Uterus (tissue), 4 donors: ENCODE results near the gene DOK6. TPM values are rescaled to one million over a fixed set of nuclear protein-coding genes. Genes with fewer than 3 reads are reported as not detected.

Experiments
- DNase-seq, 2 donors: peaks; one replicate each; pipeline ENCODE4 v3.0.0-alpha.2; 2019 to 2020
- H3K27ac ChIP-seq, 2 donors: fragments of 200-600 bp; sonication (generic); 1 replicate in 1 of 2; 2 replicates in 1 of 2; pipeline ENCODE4 v1.5.1; 2016 to 2018
- H3K27me3 ChIP-seq, 2 donors: fragments of 200-600 bp; sonication (generic); one replicate each; pipeline ENCODE4 v1.5.1; 2018 to 2019; ENCODE audit warnings: control low read depth in 1 of 2
- H3K36me3 ChIP-seq, 2 donors: fragments of 200-600 bp; sonication (generic); one replicate each; pipeline ENCODE4 v1.5.1; 2019; ENCODE audit warnings: control low read depth in 1 of 2
- H3K4me1 ChIP-seq, 2 donors: fragments of 200-600 bp; sonication (generic); one replicate each; pipeline ENCODE4 v1.5.1; 2018 to 2019; ENCODE audit warnings: control low read depth in 1 of 2
- H3K4me3 ChIP-seq, 2 donors: fragments of 200-600 bp; sonication (generic); 1 replicate in 1 of 2; 2 replicates in 1 of 2; pipeline ENCODE4 v1.5.1; 2018 to 2019; ENCODE audit warnings: mild to moderate bottlenecking in 1 of 2
- H3K9me3 ChIP-seq, 2 donors: fragments of 200-600 bp; sonication (generic); one replicate each; pipeline ENCODE4 v1.5.1; 2019; ENCODE audit warnings: control low read depth in 1 of 2
- CTCF ChIP-seq, 4 experiments: fragments of 200-600 bp in 2 of 4; fragments of 450-650 bp in 2 of 4; sonication (generic) in 2 of 4; IDR thresholded peaks; one replicate each; pipeline ENCODE4 v1.5.1; 2016 to 2019; ENCODE audit warnings: antibody characterized with exemption in 4 of 4, mild to moderate bottlenecking in 2 of 4, moderate library complexity in 1 of 4
- POLR2A ChIP-seq, 2 donors: fragments of 450-650 bp; IDR thresholded peaks; one replicate each; pipeline ENCODE4 v1.6.1; 2016; ENCODE audit warnings: antibody characterized with exemption in 2 of 2, mild to moderate bottlenecking in 1 of 2, moderate library complexity in 1 of 2
- intact Hi-C: fragments of 100-400 bp; cut with DNase I; formaldehyde crosslinking; loops from one replicate; pipeline ENCODE4 v1.15.1; 2023; ENCODE audit warnings: low total_unique reads
- total RNA-seq, 4 donors: library from RNA; depleted of rRNA in 3 of 4; stranded (reverse); fragments of >200 nt in 3 of 4; gene quantifications; one replicate each; pipeline versions ENCODE4 v1.1.0 to v1.2.4, GENCODE V29; 2014 to 2023
- donor health status: DM: yes; HTN: yes; CAD: no.

The DOK6 gene
- total RNA-seq, 4 donors from 2014 or later = 0.26 to 9.5 (median 1.4) TPM

- Histone ChIP-seq H3K27me3 (no peaks in the 10 kb centered on the region), H3K36me3 (no peaks in the 10 kb centered on the region), H3K27ac (no peak overlapping the region), H3K4me1 (no peaks in the 10 kb centered on the region), H3K9me3 (no peaks in the 10 kb centered on the region), H3K4me3 (no peak overlapping the region)
- intact Hi-C loops = no loop called here
- no peak for DNase-seq
- no peak for TF ChIP-seq POLR2A (IDR thresholded peaks at IDR 0.05)
- no peak for TF ChIP-seq CTCF (IDR thresholded peaks at IDR 0.05)
Measured at GRCh38 chr18:69487488-69488394, 87.1 kb downstream of the DOK6 start.

- Histone ChIP-seq H3K27me3 (no peaks in the 10 kb centered on the region), H3K9me3 (no peaks in the 10 kb centered on the region), H3K4me1 (no peaks in the 10 kb centered on the region), H3K4me3 (no peak overlapping the region), H3K27ac (no peak overlapping the region), H3K36me3 (no peaks in the 10 kb centered on the region)
- no peak for TF ChIP-seq POLR2A (IDR thresholded peaks at IDR 0.05)
- no peak for TF ChIP-seq CTCF (IDR thresholded peaks at IDR 0.05)
- no peak for DNase-seq
- intact Hi-C loops = no loop called here
Measured at GRCh38 chr18:69490072-69490471, 89.4 kb downstream of the DOK6 start.

- intact Hi-C loops = no loop called here
- no peak for DNase-seq
- Histone ChIP-seq H3K27ac (no peak overlapping the region), H3K9me3 (no peaks in the 10 kb centered on the region), H3K36me3 (no peaks in the 10 kb centered on the region), H3K4me3 (no peak overlapping the region), H3K27me3 (no peaks in the 10 kb centered on the region), H3K4me1 (no peaks in the 10 kb centered on the region)
- TF ChIP-seq POLR2A (IDR thresholded peaks at IDR 0.05) (no peak), CTCF (IDR thresholded peaks at IDR 0.05) (no peak)
Measured at GRCh38 chr18:69490813-69491212, 90.1 kb downstream of the DOK6 start.

GRCh38 chr18:69491576-69491975, 90.9 kb downstream of the DOK6 start:
- DNase-seq = no peak
- no peak overlapping the region for H3K4me3 ChIP-seq
- no peaks in the 10 kb centered on the region for H3K9me3 ChIP-seq
- no peaks in the 10 kb centered on the region for H3K4me1 ChIP-seq
- H3K36me3 ChIP-seq = no peaks in the 10 kb centered on the region
- intact Hi-C loops = no loop called here
- H3K27ac ChIP-seq = no peak overlapping the region
- TF ChIP-seq POLR2A (IDR thresholded peaks at IDR 0.05) (no peak), CTCF (IDR thresholded peaks at IDR 0.05) (no peak)
- H3K27me3 ChIP-seq = no peaks in the 10 kb centered on the region

GRCh38 chr18:69492861-69493260, 92.2 kb downstream of the DOK6 start:
- Histone ChIP-seq H3K36me3 (no peaks in the 10 kb centered on the region), H3K27ac (no peak overlapping the region), H3K9me3 (no peaks in the 10 kb centered on the region), H3K4me1 (no peaks in the 10 kb centered on the region), H3K27me3 (no peaks in the 10 kb centered on the region), H3K4me3 (no peak overlapping the region)
- TF ChIP-seq CTCF (IDR thresholded peaks at IDR 0.05) = no peak
- no peak for TF ChIP-seq POLR2A (IDR thresholded peaks at IDR 0.05)
- DNase-seq = no peak
- intact Hi-C loops = no loop called here
